Endometrial microvascular endothelial cells (primary cell): Measurements from ENCODE around the gene ITPA. TPM values are rescaled to one million over a fixed set of nuclear protein-coding genes. Genes with fewer than 3 reads are reported as not detected.

Experiments used
- in situ Hi-C: cut with HindIII; loops from 2 replicates; pipeline ENCODE4 v1.10.0; 2017; ENCODE audit warnings: low sequenced_read_pairs, low pct_unique_long_range_greater_than_20kb; ENCODE audit errors: inconsistent ontology term
- total RNA-seq: library from RNA; depleted of rRNA; stranded (reverse); fragments of >200 nt; gene quantifications from one replicate; pipeline ENCODE4 v1.2.3, GENCODE V29; 2015; ENCODE audit errors: inconsistent ontology term

Gene ITPA
- total RNA-seq, 1 donor from 2014 or later, result 90.0 TPM

- in situ Hi-C loops, result no loop called here
Measured at GRCh38 chr20:3255728-3256127, 46.4 kb downstream of the ITPA start.

GRCh38 chr20:3258429-3258828, 49.1 kb downstream of the ITPA start:
- in situ Hi-C loops, result no loop called here

- in situ Hi-C loops, result no loop called here
Measured at GRCh38 chr20:3262566-3262965, 53.3 kb downstream of the ITPA start.

- in situ Hi-C loops, result no loop called here
Measured at GRCh38 chr20:3270051-3270450, 60.8 kb downstream of the ITPA start.

GRCh38 chr20:3273371-3273770, 64.1 kb downstream of the ITPA start:
- in situ Hi-C loops, result no loop called here

Other genes starting within 250 kb of the ITPA start
- gene GNRH2, start 165.9 kb upstream of the ITPA start, total RNA-seq, result not detected
- gene MRPS26, start 163.4 kb upstream of the ITPA start, total RNA-seq, result 46.9 TPM
- not detected for gene OXT, start 137.9 kb upstream of the ITPA start, total RNA-seq
- gene AVP, start 124.8 kb upstream of the ITPA start, total RNA-seq, result not detected
- gene FASTKD5, start 49.6 kb upstream of the ITPA start, total RNA-seq, result 23.8 TPM
- 1.4 TPM for gene UBOX5, start 49.6 kb upstream of the ITPA start, total RNA-seq
- gene LZTS3, start 35.9 kb upstream of the ITPA start, total RNA-seq, result 1.8 TPM
- 56.7 TPM for gene DDRGK1, start 4.8 kb upstream of the ITPA start, total RNA-seq
- 1.3 TPM for gene SLC4A11, start 29.7 kb downstream of the ITPA start, total RNA-seq
- gene DNAAF9, start 198.2 kb downstream of the ITPA start, total RNA-seq, result 10.4 TPM